HepG2 (cell line): ENCODE data around the gene YPEL4. TPM values are rescaled to one million over a fixed set of nuclear protein-coding genes. Genes with fewer than 3 reads are reported as not detected.

ENCODE experiments used
- CSRNP2 ChIP-seq: sonication (generic); formaldehyde crosslinking; conservative IDR thresholded peaks from 2 replicates; pipeline ENCODE4 v1.8.0; 2022; ENCODE audit warnings: low read depth, missing genetic modification reagents
- HIVEP1 ChIP-seq: sonication (generic); formaldehyde crosslinking; IDR thresholded peaks from 2 replicates; pipeline ENCODE4 v1.4.0; 2020; ENCODE audit warnings: mild to moderate bottlenecking, missing genetic modification reagents
- HNRNPK ChIP-seq: fragments of 200-400 bp; formaldehyde crosslinking; IDR thresholded peaks from 2 replicates; pipeline ENCODE4 v1.6.1; 2018; ENCODE audit warnings: low read length, low read depth, moderate library complexity, mild to moderate bottlenecking; ENCODE audit not compliant: poor library complexity, severe bottlenecking
- KDM6A ChIP-seq: IDR thresholded peaks from 2 replicates; pipeline ENCODE4 v1.6.1; 2016; ENCODE audit warnings: low read depth
- MAF1 ChIP-seq: sonication (generic); formaldehyde crosslinking; IDR thresholded peaks from 2 replicates; pipeline ENCODE4 v1.5.0; 2020; ENCODE audit warnings: missing genetic modification reagents, borderline replicate concordance
- PHF21A ChIP-seq: sonication (generic); formaldehyde crosslinking; IDR thresholded peaks from 2 replicates; pipeline ENCODE4 v1.5.0; 2020; ENCODE audit warnings: mild to moderate bottlenecking, missing genetic modification reagents
- POLR2AphosphoS5 ChIP-seq: IDR thresholded peaks from 2 replicates; pipeline ENCODE4 v1.6.1; 2012; ENCODE audit warnings: low read depth, low read length
- SMARCC2 ChIP-seq: fragments of 450-650 bp; IDR thresholded peaks from 2 replicates; pipeline ENCODE4 v1.6.1; 2017; ENCODE audit warnings: antibody characterized with exemption, mild to moderate bottlenecking
- SRF ChIP-seq: IDR thresholded peaks from 2 replicates; pipeline ENCODE4 v1.6.1; 2011; ENCODE audit warnings: mild to moderate bottlenecking, low read depth, low read length, moderate library complexity
- STAT5B ChIP-seq: sonication (generic); formaldehyde crosslinking; IDR thresholded peaks from 2 replicates; pipeline ENCODE4 v1.4.0; 2020; ENCODE audit warnings: missing genetic modification reagents
- THAP11 ChIP-seq: IDR thresholded peaks from 2 replicates; pipeline ENCODE4 v1.6.1; 2016; ENCODE audit warnings: missing biosample characterization, missing genetic modification reagents
- THRA ChIP-seq: sonication (generic); formaldehyde crosslinking; IDR thresholded peaks from 2 replicates; pipeline ENCODE4 v1.4.0; 2020; ENCODE audit warnings: missing genetic modification reagents, borderline replicate concordance
- TOPORS ChIP-seq: sonication (generic); formaldehyde crosslinking; IDR thresholded peaks from 2 replicates; pipeline ENCODE4 v1.8.0; 2023; ENCODE audit warnings: mild to moderate bottlenecking, missing genetic modification reagents
- ZBTB33 ChIP-seq: sonication (generic); formaldehyde crosslinking; IDR thresholded peaks from 2 replicates; pipeline ENCODE4 v1.4.0; 2020; ENCODE audit warnings: missing genetic modification reagents
- ZFP91 ChIP-seq: sonication (generic); formaldehyde crosslinking; IDR thresholded peaks from 2 replicates; pipeline ENCODE4 v1.9.0; 2022; ENCODE audit warnings: missing genetic modification reagents, mild to moderate bottlenecking, borderline replicate concordance
- ZNF367 ChIP-seq: sonication (generic); formaldehyde crosslinking; IDR thresholded peaks from 2 replicates; pipeline ENCODE4 v1.4.0; 2020; ENCODE audit warnings: missing genetic modification reagents, borderline replicate concordance
- ZNF451 ChIP-seq: sonication (generic); formaldehyde crosslinking; IDR thresholded peaks from 2 replicates; pipeline ENCODE4 v1.5.0; 2020; ENCODE audit warnings: mild to moderate bottlenecking, missing genetic modification reagents
- ZNF512 ChIP-seq: sonication (generic); formaldehyde crosslinking; IDR thresholded peaks from 2 replicates; pipeline ENCODE4 v1.4.0; 2020; ENCODE audit warnings: mild to moderate bottlenecking, missing genetic modification reagents
- ZNF615 ChIP-seq: sonication (generic); formaldehyde crosslinking; IDR thresholded peaks from 2 replicates; pipeline ENCODE4 v1.5.0; 2020; ENCODE audit warnings: mild to moderate bottlenecking, missing genetic modification reagents, borderline replicate concordance
- ZNF775 ChIP-seq: sonication (generic); formaldehyde crosslinking; IDR thresholded peaks from 2 replicates; pipeline ENCODE4 v1.4.0; 2020; ENCODE audit warnings: missing genetic modification reagents, mild to moderate bottlenecking, moderate library complexity, borderline replicate concordance
- ZSCAN31 ChIP-seq: sonication (generic); formaldehyde crosslinking; IDR thresholded peaks from 2 replicates; pipeline ENCODE4 v1.5.0; 2020; ENCODE audit warnings: low read depth, mild to moderate bottlenecking, missing genetic modification reagents
- ZSCAN9 ChIP-seq: IDR thresholded peaks from 2 replicates; pipeline ENCODE4 v1.6.1; 2016; ENCODE audit warnings: borderline replicate concordance
- polyA plus RNA-seq, 8 experiments: library from polyadenylated mRNA; depleted of rRNA in 3 of 8; stranded (reverse) in 7 of 8; unstranded in 1 of 8; fragments of >200 nt; fragmentation: Illumina TruSeq in 4 of 8; extraction: Trizol in 4 of 8; gene quantifications; 2 replicates each; pipeline versions ENCODE4 v1.2.1 to v1.2.3, GENCODE V29; 2011 to 2016; ENCODE audit warnings: low read depth in 4 of 8, missing spikeins in 1 of 8, mixed read lengths in 1 of 8; ENCODE audit not compliant: insufficient read depth in 1 of 8
- total RNA-seq, 5 experiments: library from RNA; depleted of rRNA; stranded (reverse); fragments of >200 nt; fragmentation: Illumina TruSeq; extraction: Trizol; gene quantifications; 2 replicates each; pipeline ENCODE4 v1.2.3, GENCODE V29; 2016; ENCODE audit warnings: low read depth in 1 of 5

Gene YPEL4
- total and polyA plus RNA-seq, 2 of the 13 experiments (the other 11 are each of a cell fraction or from before 2014, with no cell fraction given): 0.04 TPM; not detected in 1

GRCh38 chr11:57667117-57667735 lies 17.5 kb upstream of the YPEL4 start (continued):
- TF ChIP-seq ZNF451 (CRISPR knock-in tag) (no peak), ZSCAN9 (no peak), CSRNP2 (CRISPR knock-in tag) (no peak), ZSCAN31 (CRISPR knock-in tag) (peak; percentile 29), ZNF615 (CRISPR knock-in tag) (no peak), SMARCC2 (no peak), ZFP91 (CRISPR knock-in tag) (peak; percentile 70; the same call in 1 of the 2 replicates), THRA (0 out of 2 replicates have a peak, but pooled peaks have one; percentile 14), KDM6A (CRISPR knock-in tag) (no peak), ZNF775 (CRISPR knock-in tag) (no peak), HIVEP1 (CRISPR knock-in tag) (no peak), THAP11 (CRISPR knock-in tag) (peak; percentile 87), ZNF367 (0 out of 2 replicates have a peak, but pooled peaks have one; percentile 64), ZNF512 (no peak), POLR2AphosphoS5 (peak; percentile 65; the same call in 1 of the 2 replicates), MAF1 (CRISPR knock-in tag) (no peak), SRF (no peak), TOPORS (CRISPR knock-in tag) (peak; percentile 83; the same call in 1 of the 2 replicates), STAT5B (no peak), PHF21A (CRISPR knock-in tag) (no peak; the same call in 1 of the 2 replicates), ZBTB33 (CRISPR knock-in tag) (no peak), HNRNPK (no peak)
